Spleen (tissue), 11 donors: ENCODE data around the gene ADGRL3. TPM values are rescaled to one million over a fixed set of nuclear protein-coding genes. Genes with fewer than 3 reads are reported as not detected.
"Not testable (repeated sequence)": the region's sequence is repeated elsewhere in the genome, so short reads cannot be mapped to it uniquely, and the experiment has no call there.

ENCODE experiments used
- DNase-seq: peaks from one replicate; pipeline ENCODE4 v3.0.0-alpha.2; 2020
- H3K27ac ChIP-seq, 8 donors: fragments of 200-600 bp; sonication (generic) in 7 of 8; 1 replicate in 4 of 8; 2 replicates in 4 of 8; pipeline versions ENCODE4 v1.5.0 to v1.8.0; 2016 to 2021; ENCODE audit warnings: inconsistent platforms in 4 of 8, mild to moderate bottlenecking in 4 of 8, moderate library complexity in 1 of 8
- H3K27me3 ChIP-seq, 7 donors: fragments of 200-600 bp; sonication (generic) in 6 of 7; replicated peaks in 1 of 7; 1 replicate in 4 of 7; 2 replicates in 3 of 7; pipeline versions ENCODE4 v1.5.0 to v1.8.0; 2016 to 2021; ENCODE audit warnings: inconsistent platforms in 3 of 7, mild to moderate bottlenecking in 1 of 7
- H3K36me3 ChIP-seq, 6 donors: fragments of 200-600 bp; sonication (generic) in 5 of 6; 1 replicate in 4 of 6; 2 replicates in 2 of 6; pipeline versions ENCODE4 v1.5.0 to v1.8.0; 2016 to 2021; ENCODE audit warnings: inconsistent platforms in 2 of 6
- H3K4me1 ChIP-seq, 6 donors: fragments of 200-600 bp; sonication (generic) in 5 of 6; 1 replicate in 3 of 6; 2 replicates in 3 of 6; pipeline versions ENCODE4 v1.5.0 to v1.8.0; 2016 to 2021; ENCODE audit warnings: inconsistent platforms in 3 of 6
- H3K4me3 ChIP-seq, 8 donors: fragments of 200-600 bp; sonication (generic) in 7 of 8; 1 replicate in 4 of 8; 2 replicates in 4 of 8; pipeline versions ENCODE4 v1.5.0 to v1.8.0; 2016 to 2021; ENCODE audit warnings: inconsistent platforms in 4 of 8, mild to moderate bottlenecking in 4 of 8, moderate library complexity in 2 of 8
- H3K9me3 ChIP-seq, 8 donors: fragments of 200-600 bp; sonication (generic) in 7 of 8; 1 replicate in 4 of 8; 2 replicates in 4 of 8; pipeline versions ENCODE4 v1.5.0 to v1.8.0; 2016 to 2021; ENCODE audit warnings: inconsistent platforms in 4 of 8
- POLR2A ChIP-seq, 3 donors: fragments of 450-650 bp; IDR thresholded peaks; one replicate each; pipeline ENCODE4 v1.5.1; 2017; ENCODE audit warnings: antibody characterized with exemption in 3 of 3, mild to moderate bottlenecking in 1 of 3
- POLR2AphosphoS5 ChIP-seq, 3 donors: sonication (generic); formaldehyde crosslinking; IDR thresholded peaks; one replicate each; pipeline ENCODE4 v1.5.1; 2017; ENCODE audit warnings: antibody characterized with exemption in 3 of 3
- WGBS, 5 donors: extraction: QIAGEN DNeasy Blood & Tissue Kit in 3 of 5; methylation state at CpG; one replicate each; pipeline versions ENCODE4 v1.1.5 to v1.1.7; 2013 to 2018; 5-methylcytosine and 5-hydroxymethylcytosine counted together
- intact Hi-C: fragments of 100-400 bp; cut with DNase I; formaldehyde crosslinking; loops from one replicate; pipeline ENCODE4 v1.15.0; 2023; ENCODE audit warnings: low total_unique reads
- polyA plus RNA-seq, 3 donors: library from polyadenylated mRNA; stranded (reverse); fragments of 200-250 nt; gene quantifications; one replicate each; pipeline ENCODE4 v1.2.1, GENCODE V29; 2013
- total RNA-seq, 7 donors: library from RNA; depleted of rRNA in 3 of 7; stranded (reverse); fragments of >200 nt in 3 of 7; fragmentation: NEBNext Ultra II Directional in 4 of 7; extraction: Animal tissue kit (Norgen Biotek cat#: 25700) in 4 of 7; gene quantifications; one replicate each; pipeline versions ENCODE4 v1.1.0 to v1.2.1, GENCODE V29; 2016 to 2021
- TF ChIP-seq, protein P1 (sequence below), 11 experiments: fragments of 200-600 bp in 7 of 11; fragments of 450-650 bp in 4 of 11; sonication (generic) in 4 of 11; IDR thresholded peaks in 8 of 11; conservative IDR thresholded peaks in 3 of 11; 1 replicate in 7 of 11; 2 replicates in 4 of 11; pipeline versions ENCODE4 v1.4.0 to v1.8.0; 2016 to 2021; ENCODE audit warnings: antibody characterized with exemption in 11 of 11, inconsistent platforms in 4 of 11, mild to moderate bottlenecking in 1 of 11
- donor health status: healthy with polysubstance abuse.
- donor health status: DM: no; HTN: no; CAD: no; lungs with moderate emphysema.
- donor health status: DM: no; HTN: no; CAD: no.
- donor health status: Bipolar disorder and iron deficiency.
- donor health status: healthy.
- donor health status: DM: no; HTN: no; CAD: no.
- donor health status: DM: yes; HTN: yes; CAD: no.

Gene ADGRL3
- total and polyA plus RNA-seq, 10 donors: 0.09 to 0.92 (median 0.46) TPM; not detected in 1

DNA sequence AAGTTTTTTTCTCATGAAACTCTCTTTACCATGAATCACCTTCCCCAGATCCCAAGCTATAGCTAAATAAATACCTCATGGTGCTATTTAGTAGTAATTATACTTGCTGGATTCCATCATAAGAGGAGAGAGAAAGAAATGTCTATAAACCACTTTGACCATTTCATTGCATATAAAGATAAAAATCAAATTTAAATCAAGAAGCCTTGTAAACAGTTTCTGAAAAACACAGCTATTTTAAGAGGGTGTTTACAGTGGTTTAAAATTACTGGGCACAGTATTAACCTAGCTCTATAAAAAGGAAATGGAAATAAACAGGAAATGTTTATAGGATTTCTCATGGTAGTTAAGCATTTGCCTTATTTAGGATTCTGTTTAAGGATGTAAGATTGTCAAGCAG is 637.9 kb downstream of the ADGRL3 start:
- TF ChIP-seq, protein P1, sequence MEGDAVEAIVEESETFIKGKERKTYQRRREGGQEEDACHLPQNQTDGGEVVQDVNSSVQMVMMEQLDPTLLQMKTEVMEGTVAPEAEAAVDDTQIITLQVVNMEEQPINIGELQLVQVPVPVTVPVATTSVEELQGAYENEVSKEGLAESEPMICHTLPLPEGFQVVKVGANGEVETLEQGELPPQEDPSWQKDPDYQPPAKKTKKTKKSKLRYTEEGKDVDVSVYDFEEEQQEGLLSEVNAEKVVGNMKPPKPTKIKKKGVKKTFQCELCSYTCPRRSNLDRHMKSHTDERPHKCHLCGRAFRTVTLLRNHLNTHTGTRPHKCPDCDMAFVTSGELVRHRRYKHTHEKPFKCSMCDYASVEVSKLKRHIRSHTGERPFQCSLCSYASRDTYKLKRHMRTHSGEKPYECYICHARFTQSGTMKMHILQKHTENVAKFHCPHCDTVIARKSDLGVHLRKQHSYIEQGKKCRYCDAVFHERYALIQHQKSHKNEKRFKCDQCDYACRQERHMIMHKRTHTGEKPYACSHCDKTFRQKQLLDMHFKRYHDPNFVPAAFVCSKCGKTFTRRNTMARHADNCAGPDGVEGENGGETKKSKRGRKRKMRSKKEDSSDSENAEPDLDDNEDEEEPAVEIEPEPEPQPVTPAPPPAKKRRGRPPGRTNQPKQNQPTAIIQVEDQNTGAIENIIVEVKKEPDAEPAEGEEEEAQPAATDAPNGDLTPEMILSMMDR (IDR thresholded peaks at IDR 0.05 in 8 of 11, conservative IDR thresholded peaks at IDR 0.05 in 3 of 11): no peak
- TF ChIP-seq POLR2A (IDR thresholded peaks at IDR 0.05): no peak
- no peak for TF ChIP-seq POLR2AphosphoS5 (IDR thresholded peaks at IDR 0.05)
- no peak overlapping the region for H3K4me3 ChIP-seq
- intact Hi-C loops: no loop called here
- DNase-seq: no peak
- peaks cover 0 to 8% (median 2%) of the 10 kb centered on the region in 8 donors for H3K9me3 ChIP-seq
- no peaks in the 10 kb centered on the region for H3K4me1 ChIP-seq
- H3K27ac ChIP-seq: no peak overlapping the region
- no peaks in the 10 kb centered on the region for H3K27me3 ChIP-seq
- no peaks in the 10 kb centered on the region for H3K36me3 ChIP-seq

DNA sequence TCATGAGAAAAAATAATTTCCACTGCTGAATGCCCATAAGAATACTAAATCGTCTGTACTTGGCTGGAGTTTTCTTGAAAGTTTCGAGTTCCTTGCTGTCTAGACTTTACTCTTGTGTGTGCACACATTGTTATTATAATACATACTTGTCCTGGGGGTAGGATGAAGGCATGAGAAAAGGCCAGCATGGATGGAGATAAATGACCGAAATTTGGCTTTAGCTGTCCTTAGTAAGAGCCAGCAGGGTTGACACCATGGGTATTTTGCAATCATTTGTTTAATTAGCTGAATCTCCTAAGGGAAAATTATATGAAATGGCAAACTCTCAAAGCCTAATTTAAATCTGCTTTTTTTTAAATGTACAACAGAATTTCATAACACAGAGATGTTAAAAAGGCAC is 641.6 kb downstream of the ADGRL3 start:
- no peak for DNase-seq
- TF ChIP-seq, protein P1 (IDR thresholded peaks at IDR 0.05 in 8 of 11, conservative IDR thresholded peaks at IDR 0.05 in 3 of 11): no peak
- TF ChIP-seq POLR2A (IDR thresholded peaks at IDR 0.05) (no peak), POLR2AphosphoS5 (IDR thresholded peaks at IDR 0.05) (no peak)
- Histone ChIP-seq H3K27me3 (no peaks in the 10 kb centered on the region), H3K27ac (no peak overlapping the region), H3K9me3 (peaks cover 0 to 5% (median 0%) of the 10 kb centered on the region in 8 donors), H3K4me1 (no peaks in the 10 kb centered on the region), H3K4me3 (no peak overlapping the region), H3K36me3 (no peaks in the 10 kb centered on the region)
- WGBS, 5 donors: 58 to 78% (median 66%) methylated on average over 3 of the region's 3 CpGs
- intact Hi-C loops: no loop called here

DNA sequence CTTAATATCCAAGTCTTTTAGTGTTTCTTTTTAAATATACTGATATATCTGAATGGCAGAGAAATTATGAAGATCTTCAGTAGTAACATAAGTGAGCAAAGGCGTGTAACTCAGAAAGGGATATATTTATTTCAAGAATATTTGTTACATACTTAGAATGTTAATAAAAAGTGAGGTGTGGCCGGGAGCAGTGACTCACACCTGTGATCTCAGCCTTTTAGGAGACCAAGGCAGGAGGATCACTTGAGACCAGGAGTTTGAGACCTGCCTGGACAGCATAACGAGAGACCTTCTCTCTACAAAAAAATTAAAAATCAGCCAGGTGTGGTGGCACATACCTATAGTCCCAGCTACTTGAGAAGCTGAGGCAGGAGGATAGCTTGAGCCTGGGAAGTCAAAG is 651.0 kb downstream of the ADGRL3 start:
- Histone ChIP-seq H3K36me3 (no peaks in the 10 kb centered on the region), H3K9me3 (no peaks in the 10 kb centered on the region), H3K4me1 (no peaks in the 10 kb centered on the region), H3K27me3 (no peaks in the 10 kb centered on the region), H3K27ac (no peak overlapping the region), H3K4me3 (no peak overlapping the region)
- intact Hi-C loops: no loop called here
- DNase-seq: no peak
- TF ChIP-seq, protein P1 (IDR thresholded peaks at IDR 0.05 in 8 of 11, conservative IDR thresholded peaks at IDR 0.05 in 3 of 11): no peak
- TF ChIP-seq POLR2A (IDR thresholded peaks at IDR 0.05): no peak
- TF ChIP-seq POLR2AphosphoS5 (IDR thresholded peaks at IDR 0.05): no peak
- WGBS, 5 donors: 74 to 90% (median 84%) methylated on average over 3 of the region's 3 CpGs

DNA sequence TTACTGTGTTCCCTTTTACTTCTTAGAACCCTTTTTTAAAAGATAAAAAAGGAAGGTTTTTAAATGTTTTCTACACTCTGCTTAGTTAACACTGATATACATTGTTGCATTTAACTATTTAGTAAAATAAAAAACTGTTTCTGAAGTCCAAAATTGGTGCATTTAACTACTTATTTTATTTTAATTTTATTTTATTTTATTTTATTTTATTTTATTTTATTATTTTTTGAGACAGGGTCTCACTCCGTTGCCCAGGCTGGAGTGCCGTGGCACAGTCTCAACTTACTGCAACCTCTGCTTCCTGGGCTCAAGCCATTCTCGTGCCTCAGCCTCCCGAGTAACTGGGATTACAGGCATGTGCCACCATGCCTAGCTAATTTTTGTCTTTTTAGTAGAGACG is 652.0 kb downstream of the ADGRL3 start:
- H3K27ac ChIP-seq, H3K36me3 ChIP-seq, H3K27me3 ChIP-seq, H3K9me3 ChIP-seq, DNase-seq, H3K4me1 ChIP-seq, intact Hi-C loops, H3K4me3 ChIP-seq: not testable (repeated sequence)
- WGBS, 5 donors: 88 to 99% (median 90%) methylated on average over 5 of the region's 5 CpGs

DNA sequence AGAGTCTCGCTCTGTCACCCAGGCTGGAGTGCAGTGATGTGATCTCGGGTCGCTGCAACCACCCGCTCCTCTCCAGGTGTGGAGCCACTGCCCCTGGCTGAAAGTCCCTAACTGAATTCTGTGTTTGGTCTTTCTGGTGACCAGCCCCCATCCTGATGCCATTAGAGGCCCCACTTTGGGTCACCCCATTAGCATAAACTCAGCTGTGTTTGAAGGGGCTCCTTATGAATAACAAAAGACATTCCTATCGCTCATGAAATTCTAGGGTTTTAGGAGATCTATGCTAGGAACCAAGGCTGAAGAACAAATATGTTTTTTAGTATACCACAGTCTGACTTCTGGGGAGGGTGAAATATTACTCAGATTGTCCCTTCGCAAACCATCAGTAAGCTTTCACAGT is 652.9 kb downstream of the ADGRL3 start:
- intact Hi-C loops: no loop called here
- H3K4me1 ChIP-seq: no peaks in the 10 kb centered on the region
- H3K27me3 ChIP-seq: no peaks in the 10 kb centered on the region
- no peak overlapping the region for H3K4me3 ChIP-seq
- no peak for DNase-seq
- TF ChIP-seq POLR2A (IDR thresholded peaks at IDR 0.05) (no peak), POLR2AphosphoS5 (IDR thresholded peaks at IDR 0.05) (no peak)
- TF ChIP-seq, protein P1 (IDR thresholded peaks at IDR 0.05 in 8 of 11, conservative IDR thresholded peaks at IDR 0.05 in 3 of 11): no peak
- peaks cover 0 to 2% (median 0%) of the 10 kb centered on the region in 8 donors for H3K9me3 ChIP-seq
- 88 to 96% (median 89%) methylated on average over 6 of the region's 6 CpGs for WGBS, 5 donors
- H3K36me3 ChIP-seq: no peaks in the 10 kb centered on the region
- no peak overlapping the region for H3K27ac ChIP-seq
